Islet precursor cell (in vitro differentiated cells): ENCODE results near the gene CHPF.
A peak's percentile ranks its signal among the peaks of the same experiment; 100 is the strongest.

Experiments
- DNase-seq: peaks from one replicate; pipeline ENCODE4 v3.0.0-alpha.2; 2018

Gene CHPF

DNA sequence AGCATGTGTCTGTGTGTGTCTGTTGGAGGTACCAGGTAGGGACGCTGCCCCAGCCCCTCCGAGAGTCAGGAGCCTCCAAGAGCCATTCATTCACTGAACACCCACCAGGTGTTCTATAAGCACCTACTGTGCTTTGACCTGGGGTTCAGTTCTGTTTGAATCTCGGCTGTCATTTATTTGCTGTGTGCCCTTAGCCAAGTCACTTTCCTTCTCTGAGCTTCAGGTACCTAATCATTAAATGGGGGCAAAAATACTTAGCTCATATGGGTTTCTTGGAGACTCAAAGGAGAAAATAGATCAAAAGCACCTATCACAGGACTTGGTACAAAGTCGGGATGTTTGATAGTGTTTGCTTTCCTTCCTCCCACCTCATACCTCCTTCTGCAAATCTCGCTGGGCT is 16.1 kb downstream of the CHPF start:
- no peak for DNase-seq

DNA sequence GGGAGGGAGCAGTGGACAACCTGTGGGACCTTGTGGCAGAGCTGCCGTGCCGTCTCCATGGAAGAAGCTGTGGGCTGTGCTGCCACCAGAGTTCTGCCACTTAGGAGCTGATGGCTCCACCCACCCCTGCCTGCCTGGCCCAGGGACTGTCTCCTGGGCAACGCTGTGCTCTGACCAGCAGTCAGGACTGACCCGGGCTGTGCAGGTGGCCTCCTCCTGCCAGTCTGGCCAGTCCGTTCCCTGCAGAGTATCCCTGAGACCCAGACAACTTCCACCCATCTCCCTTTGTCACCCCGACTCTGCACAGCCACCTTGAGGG is 16.6 kb downstream of the CHPF start:
- DNase-seq, result no peak

DNA sequence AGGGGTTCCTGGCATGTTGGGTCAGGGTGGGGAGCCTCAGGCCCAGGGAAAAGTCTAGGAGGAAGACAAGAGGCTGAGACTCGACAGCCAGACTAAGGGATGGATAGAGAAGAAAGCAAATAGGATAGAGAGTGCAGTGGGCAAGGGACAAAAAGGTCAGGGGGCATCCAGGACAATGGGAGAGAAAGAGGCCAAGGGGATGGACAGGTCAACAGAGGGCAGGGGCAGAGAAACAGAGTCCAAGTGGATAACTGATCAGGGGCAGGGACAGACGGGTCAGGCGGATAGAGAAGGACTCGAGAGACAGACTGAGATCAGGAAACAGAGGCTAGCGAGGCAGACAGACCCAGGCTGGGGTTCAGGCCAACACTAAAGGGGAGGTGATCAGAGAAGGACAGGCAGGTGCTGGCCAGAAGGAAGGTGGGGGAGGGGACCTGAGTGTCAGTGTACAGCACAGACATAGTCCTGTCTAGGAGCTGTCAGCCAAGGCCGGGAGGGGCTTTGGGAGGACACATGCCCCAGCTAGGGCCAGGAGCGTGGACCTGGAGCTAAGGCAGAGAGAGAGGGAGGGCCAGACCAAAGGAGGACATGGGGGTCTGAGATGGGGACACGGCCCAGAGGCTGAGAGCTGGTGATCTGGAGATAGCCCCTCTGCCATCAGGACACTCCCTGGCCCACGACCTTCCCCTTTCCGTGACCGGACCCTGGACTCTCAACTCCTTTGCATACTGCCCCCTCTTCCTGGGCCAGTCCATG is 17.1 kb downstream of the CHPF start:
- no peak for DNase-seq

DNA sequence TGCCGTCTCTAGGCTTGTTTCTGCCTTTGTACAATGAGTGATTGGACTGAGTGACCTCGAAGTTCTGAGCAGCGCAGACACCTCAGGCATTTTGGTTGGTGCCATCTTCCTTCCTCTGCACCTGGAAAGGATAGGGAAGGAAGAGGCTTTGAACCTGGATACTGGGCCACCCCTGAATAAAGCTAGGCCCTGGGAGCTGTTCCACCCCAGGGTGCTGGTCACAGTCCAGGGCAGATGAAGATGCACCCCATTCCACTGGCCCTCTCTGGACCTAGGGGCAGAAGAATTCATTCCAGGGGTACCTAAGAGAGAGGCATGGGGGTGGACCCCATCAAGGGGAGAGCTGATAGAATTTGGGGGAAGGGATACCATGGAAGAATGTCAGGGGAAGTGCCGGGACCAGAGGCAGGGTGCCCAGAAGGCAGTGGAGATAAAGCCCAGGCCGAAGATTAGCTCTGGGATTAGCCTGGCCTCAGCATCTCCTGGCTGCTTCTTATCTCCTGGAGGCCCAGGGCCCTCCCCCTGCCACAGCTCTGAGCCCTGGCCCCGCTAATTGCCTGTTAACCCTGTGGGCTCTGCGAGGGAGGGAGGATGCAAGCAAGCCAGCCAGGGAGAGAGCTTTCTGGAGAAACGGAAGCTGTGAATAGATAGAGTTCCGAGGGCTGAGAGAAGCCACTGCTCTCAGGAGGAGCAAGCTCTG is 17.9 kb downstream of the CHPF start:
- peak; percentile 91 for DNase-seq

DNA sequence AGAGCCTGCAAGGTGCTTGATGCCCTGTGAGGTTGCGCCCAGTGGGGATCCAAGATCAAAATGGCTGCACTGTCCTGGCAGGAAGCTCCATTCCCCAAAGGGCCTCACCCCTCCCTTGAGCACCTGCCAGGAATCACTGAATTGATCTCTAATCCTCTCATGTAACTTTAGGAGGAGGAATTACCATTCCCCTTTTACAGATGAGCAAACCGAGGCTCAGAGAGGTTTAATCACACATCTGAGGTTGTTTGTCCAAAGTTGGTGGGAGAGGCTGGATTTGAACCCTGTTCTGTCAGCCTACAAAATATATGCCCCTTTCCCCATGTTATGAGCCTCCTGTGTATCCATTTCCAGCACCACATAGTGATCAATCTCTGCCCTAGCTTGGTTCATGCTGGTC is 18.8 kb downstream of the CHPF start:
- no peak for DNase-seq

DNA sequence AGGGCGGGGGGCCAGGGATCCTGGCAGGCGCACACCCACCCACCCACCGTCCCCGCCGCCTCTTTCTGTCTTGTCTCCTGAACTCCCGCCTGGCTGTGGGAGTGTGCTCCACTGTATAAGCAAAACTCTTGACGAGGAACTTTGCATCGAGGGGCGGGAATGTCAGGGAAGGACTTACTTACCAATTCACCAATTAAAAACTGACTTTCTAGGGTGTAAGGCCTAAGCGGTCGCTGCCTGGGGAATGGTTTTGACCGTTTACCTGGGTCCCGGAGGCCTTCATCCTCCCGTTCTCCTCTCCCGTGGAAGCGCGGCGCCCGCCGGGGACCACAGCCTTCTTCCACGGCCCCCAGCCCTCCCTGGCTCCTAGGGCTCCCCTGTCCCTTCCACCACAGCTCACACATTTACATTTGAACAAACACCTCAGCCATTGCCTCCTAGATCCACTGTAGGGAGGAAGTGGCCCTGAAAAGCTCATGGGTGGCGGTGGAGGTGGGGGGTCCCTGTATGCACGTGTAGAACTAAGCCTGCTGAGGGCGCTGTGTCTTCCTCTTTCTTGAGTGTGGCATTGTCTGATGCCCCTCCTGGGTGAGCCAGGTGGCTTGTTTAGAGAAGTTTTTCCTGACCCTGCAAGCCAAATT is 20.5 kb downstream of the CHPF start:
- DNase-seq, result no peak

DNA sequence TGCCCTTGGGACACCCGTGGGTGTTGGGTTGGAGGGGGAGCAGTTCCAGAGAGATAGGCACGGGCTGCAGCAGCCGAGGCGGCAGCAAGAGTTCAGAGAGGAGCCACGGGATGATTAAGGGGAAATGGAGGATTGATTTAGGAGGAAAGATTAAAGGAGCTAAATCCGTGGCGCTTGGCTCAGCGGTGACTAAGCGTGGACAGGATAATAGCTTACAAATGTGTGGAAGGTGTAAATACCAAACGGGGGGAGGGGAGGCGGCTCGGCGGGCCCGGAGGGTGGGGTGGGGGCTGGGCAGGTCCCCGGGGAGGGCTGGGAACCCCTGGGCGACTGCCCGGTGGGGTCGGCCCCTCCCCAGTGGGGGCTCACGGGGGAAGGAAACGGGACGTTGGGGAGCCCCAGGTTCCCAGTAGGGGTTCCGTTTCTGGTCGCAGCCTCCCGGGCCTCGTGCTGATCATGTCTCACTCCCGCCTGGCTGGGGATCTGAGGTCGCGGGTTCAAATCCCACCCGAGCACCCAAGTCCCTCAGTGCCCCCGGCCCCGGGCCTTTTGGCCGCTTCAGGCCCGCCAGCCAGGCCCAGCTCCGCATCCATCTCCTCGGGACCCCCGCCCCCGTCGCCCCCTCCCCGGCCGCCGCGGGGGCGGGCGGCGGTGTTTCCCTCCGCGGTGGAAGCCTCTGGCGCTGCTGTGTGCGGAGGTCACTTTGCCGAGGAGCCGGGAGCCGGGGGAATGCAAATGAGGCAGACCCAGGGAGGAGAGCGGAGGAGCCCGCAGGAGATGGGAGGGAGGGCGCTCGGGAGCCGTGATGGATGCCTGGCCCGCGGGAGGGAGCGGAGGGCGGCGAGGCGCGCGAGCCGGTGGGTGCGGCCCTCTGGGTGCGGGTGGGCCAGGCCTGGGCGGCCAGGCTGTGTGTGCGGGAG is 21.2 kb downstream of the CHPF start:
- peak; percentile 92 for DNase-seq

DNA sequence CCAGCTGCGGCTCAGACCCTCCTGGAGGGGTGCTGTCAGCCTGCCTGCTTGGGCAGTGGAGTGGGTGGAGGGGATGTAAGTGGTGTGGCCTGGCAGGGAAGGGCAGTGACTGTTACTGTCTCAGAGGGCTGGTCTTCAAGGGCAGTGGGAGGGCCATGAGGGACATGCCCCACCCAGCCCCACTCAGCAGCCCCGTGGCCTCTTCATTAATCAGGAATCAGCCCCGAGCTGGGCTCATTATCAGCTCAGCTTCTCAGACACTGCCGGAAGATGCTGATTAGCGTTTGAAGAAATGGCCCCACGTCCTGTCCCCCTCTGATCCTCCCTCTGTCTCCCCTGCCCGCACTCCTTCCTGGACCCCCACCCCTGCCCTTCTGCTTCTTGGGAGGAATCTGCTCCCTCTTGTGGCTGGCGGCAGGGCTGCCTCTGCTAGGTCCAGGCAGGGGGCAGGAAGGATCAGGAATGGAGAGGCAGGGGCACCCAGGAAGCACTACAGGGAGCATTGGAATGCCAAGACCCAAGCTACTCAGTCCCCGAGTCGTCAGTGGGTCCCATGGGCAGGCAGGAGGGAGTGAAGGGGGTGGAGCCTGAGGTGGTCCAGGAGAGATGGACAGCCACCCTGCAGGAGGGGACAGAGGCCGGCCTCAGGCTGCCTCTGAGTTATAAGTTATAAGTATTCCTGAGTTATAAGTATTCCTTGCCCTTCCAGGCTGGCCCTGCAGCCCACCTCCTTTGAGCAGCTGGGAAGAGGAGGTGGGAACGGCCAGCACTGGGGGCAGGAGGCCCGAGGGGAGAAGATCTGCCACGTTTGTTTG is 22.3 kb downstream of the CHPF start:
- peak; percentile 94 for DNase-seq

DNA sequence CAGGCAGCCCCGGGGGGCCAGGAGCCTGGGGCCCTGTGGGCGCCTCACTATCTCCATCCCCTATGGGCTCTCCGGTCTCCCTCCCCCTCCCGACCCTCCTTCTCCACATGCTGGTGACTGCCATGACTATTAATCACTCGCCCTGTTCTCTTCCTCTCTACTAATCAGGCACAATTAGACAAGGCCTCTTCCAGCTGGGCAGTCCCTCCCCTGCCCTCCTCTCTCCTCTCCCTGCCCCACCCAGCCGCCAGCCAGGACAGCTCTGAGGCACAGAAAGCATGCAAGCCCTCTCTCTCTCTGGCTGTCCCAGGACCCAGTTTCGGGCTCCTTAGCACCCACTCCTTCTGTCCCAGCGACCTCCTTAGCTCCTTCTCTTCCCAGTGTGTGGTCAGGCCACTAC is 23.5 kb downstream of the CHPF start:
- DNase-seq, result no peak

DNA sequence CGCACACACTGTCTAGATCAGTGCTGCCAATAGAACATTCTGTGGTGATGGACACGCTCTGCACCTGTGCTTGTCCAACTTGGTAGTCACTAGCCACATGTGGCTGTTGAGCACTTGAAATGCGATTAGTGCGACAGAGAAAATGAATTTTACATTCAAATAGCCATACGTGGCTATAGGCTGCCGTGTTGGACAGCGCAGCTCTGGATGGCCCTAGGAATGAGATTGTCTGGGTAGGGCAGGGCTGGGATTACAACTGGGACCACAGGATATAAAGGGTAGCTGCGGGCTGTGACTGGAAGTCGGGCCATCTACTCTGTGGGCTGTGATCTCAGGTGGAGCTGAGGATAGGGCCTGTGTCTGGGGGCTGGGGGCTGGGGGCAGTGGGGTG is 24.1 kb downstream of the CHPF start:
- DNase-seq, result no peak

DNA sequence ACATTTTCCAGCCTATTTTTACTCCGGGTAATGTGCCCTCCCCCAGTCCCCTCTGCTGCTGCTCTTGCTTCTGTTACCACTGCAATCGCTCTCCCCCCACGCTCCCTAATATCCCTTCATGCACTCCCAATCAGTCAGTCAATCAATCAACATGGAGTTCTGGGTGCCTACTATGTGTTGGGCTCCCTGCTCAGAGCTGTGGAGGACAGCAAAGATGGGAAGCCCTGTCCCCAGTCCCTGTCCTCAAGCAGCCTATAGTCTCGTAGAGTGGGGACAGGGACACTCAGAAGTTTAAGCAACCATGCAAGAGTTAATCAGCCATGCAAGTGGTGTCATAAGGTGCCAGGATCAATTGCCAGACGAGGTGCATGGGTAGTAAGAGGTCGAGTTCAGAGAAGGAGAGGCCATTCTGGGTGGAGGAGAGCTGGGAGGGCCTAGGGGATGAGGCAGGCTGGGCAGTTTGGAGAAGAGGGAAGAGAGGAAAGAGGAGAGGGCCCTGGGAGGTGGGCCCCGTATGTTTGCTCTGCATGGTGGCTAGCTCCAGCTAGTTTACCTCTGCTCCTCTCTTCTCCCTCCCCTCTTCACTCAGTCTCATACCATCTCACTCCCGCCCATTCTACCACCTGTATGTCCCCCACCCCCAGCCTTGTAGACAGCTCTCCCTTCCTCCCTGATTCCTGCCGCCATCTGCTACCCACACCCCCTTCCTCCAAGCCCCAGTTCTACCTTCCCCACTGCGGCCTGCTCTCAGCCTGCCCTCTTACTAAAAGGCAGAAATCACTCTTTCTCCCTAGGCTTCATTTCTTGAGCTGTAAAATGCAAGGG is 25.4 kb downstream of the CHPF start:
- no peak for DNase-seq

DNA sequence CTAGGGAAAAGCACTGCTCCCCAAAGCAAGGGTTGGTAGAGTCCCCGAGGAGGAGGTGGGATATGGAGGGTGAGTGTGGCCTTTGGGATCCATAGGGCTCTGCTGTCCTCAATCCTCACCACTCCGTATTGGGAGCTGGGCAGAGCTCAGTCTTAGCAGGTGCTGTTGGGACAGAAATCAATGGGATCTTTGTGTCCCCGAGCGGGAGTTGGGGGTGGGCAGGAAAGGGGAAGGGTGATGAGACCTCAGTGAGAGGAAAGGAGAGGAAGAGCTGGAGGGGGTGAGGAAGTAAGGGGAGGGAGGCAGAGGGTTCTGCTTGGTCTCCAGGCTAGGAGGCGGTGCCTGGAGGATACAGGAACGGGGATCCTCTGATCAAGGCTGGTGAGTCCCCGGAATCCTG is 26.7 kb downstream of the CHPF start:
- no peak for DNase-seq

DNA sequence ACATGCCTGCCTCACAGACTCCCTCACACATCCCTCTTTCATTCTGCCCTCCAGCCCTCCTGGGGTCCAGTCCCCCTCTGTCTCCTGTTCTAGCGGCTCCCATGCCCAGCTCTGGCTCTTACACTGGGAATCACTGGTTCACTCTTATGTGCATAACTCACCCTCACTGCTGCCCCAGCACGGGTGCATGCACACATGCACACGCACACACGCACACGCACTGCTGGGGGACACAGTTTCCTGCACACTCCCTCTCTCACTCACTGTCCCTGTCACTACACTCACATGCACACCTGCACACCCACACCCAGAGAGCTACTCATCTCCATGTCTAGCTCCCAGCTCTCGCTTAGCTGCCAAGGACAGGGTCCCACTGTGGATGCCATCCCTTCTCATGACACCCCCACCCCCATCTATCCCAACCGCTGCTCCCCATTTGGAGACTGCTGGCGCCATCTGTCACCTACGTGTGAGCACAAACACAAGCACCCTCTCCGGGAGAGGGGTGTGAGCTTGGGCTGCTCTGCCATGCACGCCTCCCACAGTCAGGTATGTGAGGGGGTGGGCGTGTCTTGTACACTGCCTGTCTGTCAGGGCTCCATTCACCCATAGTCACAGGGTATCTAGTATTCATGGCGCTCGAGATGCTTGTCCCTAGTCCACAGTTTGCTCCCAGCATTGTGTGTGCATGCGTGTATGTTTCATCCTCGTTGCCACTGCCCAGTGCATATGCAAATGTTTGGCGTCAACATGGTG is 27.6 kb downstream of the CHPF start:
- DNase-seq, result no peak

DNA sequence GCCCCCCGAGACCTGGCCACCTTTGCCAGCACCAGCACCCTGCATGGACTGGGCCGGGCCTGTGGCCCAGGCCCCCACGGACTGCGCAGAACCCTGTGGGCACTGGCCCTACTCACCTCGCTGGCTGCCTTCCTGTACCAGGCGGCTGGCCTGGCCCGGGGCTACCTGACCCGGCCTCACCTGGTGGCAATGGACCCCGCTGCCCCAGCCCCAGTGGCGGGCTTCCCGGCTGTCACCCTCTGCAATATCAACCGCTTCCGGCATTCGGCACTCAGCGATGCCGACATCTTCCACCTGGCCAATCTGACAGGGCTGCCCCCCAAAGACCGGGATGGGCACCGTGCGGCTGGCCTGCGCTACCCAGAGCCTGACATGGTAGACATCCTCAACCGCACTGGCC is 28.8 kb downstream of the CHPF start:
- DNase-seq, result no peak

DNA sequence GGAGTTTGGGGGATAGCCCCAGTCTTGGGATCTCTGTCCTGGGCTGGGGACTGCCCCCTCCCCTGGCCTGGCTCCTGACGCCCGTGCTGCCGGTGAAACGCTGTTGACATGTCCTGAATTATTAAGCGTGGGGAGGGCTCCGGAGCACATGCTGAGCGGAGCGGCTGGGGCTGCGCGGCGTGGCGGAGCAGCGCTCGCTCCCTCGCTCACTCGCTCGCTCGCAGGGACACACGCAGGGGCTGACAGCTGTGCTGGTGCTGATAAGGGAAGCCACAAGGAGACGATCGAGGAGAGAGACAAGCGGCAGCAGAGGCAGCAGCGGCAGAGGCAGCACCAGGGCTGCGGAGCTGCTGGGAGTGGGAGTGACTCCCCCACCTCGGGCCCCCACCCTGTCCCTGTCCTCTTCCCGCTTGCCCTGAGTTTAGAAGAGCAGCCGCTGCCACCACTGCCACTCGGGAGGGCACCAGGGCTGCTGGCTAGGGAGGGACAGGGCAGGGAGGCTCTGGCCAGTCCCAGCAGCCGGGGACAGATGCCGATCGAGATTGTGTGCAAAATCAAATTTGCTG is 29.3 kb downstream of the CHPF start, which contains the start of gene ASIC4:
Gene ASIC4, plus strand, starts transcription at position 287 of the 566 bp plus-strand sequence. Its CDS starts 243 bp downstream, at position 530.
- no peak for DNase-seq

DNA sequence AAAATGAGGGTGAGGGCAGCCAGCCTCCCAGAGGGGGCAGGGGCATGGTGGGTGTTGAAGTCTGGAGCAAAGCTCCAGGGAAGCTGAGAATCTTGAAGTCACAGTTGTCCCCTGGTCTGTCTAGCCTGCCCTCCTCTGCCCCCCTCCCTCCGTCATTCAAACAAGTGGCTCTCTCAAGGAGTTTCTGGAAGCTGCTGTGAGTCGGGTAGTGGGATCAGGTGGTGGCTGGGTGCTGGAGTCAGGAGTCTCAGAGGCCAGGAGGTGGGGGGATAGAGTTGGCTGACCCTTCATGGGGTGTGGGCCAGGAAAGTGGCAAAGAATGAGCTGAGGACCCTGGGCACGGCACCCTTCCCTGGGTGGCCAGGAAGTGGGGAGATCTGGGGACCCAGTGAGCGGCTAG is 29.8 kb downstream of the CHPF start:
- no peak for DNase-seq

DNA sequence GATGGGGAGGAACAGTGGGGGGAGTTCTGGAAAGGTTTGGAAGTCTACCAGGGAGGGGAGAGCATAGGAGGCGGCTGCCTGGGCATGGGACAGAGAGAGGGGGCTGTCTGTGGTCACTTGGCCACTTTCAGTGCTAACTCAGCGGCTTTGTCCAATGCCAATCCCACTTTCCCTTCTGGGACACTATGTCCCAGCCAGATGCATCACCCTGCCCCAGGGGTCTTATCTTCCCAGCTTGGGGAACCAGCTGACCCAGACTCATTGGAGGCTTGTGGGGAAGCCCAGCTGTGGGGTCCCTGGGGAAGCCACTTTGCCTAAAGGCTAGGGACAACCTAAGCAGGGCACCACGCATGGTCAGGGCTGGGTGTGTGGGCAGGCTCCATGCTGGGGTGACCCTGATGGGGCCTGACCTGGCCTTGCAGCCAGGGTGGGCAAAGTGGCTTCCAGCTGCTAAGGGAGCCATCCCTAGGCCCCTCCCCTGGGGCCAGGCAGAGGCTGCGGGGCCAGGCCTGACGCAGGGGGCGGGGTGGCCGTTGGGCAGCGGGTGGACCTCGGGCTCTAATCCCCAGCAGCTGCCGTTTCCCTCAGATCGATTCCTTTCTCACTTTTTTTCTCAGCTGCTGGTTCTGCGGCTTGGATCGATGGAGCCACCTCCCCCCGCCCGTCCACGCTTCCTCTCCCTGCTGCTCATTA is 30.9 kb downstream of the CHPF start:
- no peak for DNase-seq

DNA sequence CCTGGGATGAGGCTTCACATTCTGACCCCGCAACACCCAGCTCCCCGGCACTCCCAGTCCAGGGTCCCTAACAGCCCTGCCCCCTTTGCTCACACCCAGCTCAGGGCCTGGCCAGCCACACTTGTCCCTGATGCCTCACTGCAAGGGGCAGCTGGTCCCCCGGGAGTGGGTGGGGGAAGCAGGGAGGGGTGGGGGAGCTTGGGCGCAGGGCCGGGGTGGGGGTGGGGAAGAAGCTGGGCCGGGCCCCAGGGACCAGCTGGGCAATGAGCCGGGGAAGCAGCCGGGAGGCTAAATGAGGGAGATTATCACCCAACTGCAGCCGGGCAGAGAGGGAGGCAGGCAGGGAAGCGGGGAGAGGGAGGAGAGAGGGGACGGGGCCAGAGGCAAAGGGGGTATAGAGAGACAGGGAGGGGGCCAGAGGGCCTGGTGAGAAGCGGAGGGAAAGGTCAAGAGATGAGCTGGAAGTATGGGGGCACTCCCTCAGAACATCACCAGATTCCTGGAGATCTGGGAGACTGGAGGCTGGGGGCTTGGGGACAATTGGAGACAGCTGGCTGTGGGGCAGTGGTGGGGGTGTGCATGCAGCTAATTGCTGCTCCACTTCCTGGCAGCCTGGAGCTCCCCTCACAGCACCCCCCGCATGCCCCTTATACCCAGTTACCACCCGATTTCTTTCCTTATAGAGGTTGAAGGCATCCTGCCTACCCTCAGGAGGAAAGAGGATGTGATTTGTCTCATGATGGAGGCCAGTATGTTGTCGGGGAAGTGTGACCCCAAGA is 31.9 kb downstream of the CHPF start:
- DNase-seq, result no peak
